ENCODE data around the gene ELOB. TPM values are rescaled to one million over a fixed set of nuclear protein-coding genes. Genes with fewer than 3 reads are reported as not detected.

Gene ELOB
- total RNA-seq, 2 donors from 2014 or later = 269 to 518 TPM

DNA sequence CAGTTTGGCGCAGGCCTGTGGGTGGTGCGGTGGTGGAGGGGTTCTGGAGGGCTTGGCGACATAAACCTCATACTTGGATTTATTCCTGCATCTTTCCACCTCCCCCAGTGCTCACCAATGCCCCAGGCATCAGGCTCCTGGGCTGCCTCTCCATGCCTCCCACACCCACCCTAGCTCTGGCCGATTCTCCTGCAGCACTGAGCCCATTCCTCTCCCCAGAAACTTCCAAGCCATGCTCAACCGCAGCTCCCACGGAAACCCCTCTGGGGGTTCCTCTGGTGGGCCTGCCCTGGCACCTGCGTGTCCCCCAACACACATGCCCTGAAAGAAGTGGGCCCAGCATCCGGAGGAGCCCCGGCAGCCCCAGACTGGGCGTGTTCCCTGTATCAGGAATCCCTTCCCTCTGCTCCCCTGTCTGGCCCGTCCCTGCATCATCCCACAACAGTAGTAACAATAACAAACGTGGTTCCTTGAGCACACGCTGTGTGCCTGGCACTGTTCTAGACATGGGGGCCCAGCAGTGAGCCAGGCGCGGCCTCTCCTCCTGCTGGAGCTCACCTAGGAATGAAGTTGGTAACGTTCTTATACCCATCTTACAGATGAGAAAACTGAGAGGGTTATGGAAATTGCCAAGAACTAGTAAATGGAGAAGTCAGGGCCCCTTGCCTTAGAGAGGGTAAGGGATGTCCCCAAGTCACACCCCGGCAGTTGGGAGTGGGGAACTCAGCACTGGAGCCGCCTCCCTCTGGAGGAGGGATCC, 42.3 kb upstream of the ELOB start:
- ATAC-seq (ENCODE audit: insufficient number of reproducible peaks, low FRiP score, low read depth) (no peak), DNase-seq (ENCODE audit: low spot score) (no peak)
- Histone ChIP-seq H3K4me1 (ENCODE audit: control insufficient read depth in 1 of 2, low read depth in 2 of 2) (no peaks in the 10 kb centered on the region), H3K4me3 (no peak overlapping the region), H3K36me3 (no peaks in the 10 kb centered on the region), H3K27me3 (replicated peaks; ENCODE audit: insufficient read depth) (no peaks in the 10 kb centered on the region), H3K27ac (no peak overlapping the region), H3K9me3 (no peaks in the 10 kb centered on the region)
- TF ChIP-seq, protein P1, sequence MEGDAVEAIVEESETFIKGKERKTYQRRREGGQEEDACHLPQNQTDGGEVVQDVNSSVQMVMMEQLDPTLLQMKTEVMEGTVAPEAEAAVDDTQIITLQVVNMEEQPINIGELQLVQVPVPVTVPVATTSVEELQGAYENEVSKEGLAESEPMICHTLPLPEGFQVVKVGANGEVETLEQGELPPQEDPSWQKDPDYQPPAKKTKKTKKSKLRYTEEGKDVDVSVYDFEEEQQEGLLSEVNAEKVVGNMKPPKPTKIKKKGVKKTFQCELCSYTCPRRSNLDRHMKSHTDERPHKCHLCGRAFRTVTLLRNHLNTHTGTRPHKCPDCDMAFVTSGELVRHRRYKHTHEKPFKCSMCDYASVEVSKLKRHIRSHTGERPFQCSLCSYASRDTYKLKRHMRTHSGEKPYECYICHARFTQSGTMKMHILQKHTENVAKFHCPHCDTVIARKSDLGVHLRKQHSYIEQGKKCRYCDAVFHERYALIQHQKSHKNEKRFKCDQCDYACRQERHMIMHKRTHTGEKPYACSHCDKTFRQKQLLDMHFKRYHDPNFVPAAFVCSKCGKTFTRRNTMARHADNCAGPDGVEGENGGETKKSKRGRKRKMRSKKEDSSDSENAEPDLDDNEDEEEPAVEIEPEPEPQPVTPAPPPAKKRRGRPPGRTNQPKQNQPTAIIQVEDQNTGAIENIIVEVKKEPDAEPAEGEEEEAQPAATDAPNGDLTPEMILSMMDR (IDR thresholded peaks at IDR 0.05) = no peak

DNA sequence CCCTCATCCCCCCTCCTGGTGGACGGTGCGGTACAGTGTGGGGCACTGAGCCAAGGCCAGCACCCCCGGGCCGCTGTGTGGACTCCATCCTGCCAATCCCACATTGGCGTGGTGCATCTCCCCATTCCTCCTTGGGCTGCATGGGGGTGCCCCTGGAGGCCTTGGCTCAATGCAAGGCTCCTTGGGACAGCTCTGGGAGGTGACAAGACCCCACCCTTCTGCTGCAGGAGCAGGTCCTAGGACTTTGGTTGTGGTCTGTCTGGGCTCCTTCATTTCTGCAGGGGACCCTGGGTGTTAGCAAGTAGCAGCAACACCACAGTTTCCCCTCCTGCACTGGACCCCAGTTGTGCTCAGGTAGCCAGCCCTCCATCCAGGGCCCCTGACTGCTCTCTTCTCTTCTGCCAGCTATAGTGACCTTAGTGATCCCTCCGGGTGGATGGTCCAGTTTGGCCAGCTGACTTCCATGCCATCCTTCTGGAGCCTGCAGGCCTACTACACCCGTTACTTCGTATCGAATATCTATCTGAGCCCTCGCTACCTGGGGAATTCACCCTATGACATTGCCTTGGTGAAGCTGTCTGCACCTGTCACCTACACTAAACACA, 41.3 kb upstream of the ELOB start:
- Histone ChIP-seq H3K4me3 (no peak overlapping the region), H3K27me3 (replicated peaks; ENCODE audit: insufficient read depth) (no peaks in the 10 kb centered on the region), H3K4me1 (ENCODE audit: control insufficient read depth in 1 of 2, low read depth in 2 of 2) (no peaks in the 10 kb centered on the region), H3K9me3 (no peaks in the 10 kb centered on the region), H3K27ac (no peak overlapping the region), H3K36me3 (no peaks in the 10 kb centered on the region)
- no peak for ATAC-seq (ENCODE audit: insufficient number of reproducible peaks, low FRiP score, low read depth)
- no peak for DNase-seq (ENCODE audit: low spot score)
- TF ChIP-seq, protein P1 (IDR thresholded peaks at IDR 0.05) = no peak

DNA sequence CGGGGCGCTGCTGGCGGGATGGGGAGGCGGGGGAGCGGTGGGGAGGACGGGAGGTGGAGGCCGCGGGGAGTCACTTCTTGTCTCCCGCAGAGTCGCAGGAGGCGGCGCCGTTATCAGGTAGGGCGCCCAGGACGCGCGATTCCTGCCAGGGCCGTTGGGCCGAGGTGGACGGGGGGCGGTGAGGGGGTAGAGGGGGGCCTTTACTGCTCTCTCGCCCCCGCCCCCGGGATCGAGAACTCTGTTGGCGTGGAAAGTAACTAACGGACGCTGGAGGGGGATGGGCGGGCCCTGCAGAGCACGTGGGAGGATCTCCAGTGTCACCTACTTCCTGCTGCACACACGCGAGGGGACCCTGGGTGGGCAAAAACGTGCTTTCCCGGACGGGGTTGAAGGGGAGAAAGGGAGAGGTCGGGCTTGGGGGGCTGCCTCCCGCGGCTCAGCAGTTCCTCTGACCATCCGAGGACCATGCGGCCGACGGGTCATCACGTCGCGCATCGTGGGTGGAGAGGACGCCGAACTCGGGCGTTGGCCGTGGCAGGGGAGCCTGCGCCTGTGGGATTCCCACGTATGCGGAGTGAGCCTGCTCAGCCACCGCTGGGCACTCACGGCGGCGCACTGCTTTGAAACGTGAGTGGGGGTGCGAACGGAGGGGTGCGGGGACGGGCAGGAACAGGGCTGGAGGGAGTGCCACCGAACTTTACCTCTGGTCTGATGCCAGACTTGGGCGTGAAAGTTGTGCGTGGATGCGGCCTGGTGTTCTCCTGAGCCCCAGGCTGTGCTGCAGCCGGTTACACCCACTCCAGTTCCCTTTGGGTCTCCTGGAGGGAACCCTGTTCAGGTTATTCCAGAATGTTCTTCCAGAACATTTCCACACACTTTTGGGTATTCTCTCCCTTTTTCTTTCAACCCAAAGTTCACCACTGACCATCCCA, 40.5 kb upstream of the ELOB start:
- no peaks in the 10 kb centered on the region for H3K36me3 ChIP-seq
- no peak overlapping the region for H3K4me3 ChIP-seq
- no peak for DNase-seq (ENCODE audit: low spot score)
- no peaks in the 10 kb centered on the region for H3K27me3 ChIP-seq (replicated peaks; ENCODE audit: insufficient read depth)
- H3K27ac ChIP-seq = no peak overlapping the region
- no peak for ATAC-seq (ENCODE audit: insufficient number of reproducible peaks, low FRiP score, low read depth)
- no peaks in the 10 kb centered on the region for H3K4me1 ChIP-seq (ENCODE audit: control insufficient read depth in 1 of 2, low read depth in 2 of 2)
- TF ChIP-seq, protein P1 (IDR thresholded peaks at IDR 0.05) = no peak
- no peaks in the 10 kb centered on the region for H3K9me3 ChIP-seq

DNA sequence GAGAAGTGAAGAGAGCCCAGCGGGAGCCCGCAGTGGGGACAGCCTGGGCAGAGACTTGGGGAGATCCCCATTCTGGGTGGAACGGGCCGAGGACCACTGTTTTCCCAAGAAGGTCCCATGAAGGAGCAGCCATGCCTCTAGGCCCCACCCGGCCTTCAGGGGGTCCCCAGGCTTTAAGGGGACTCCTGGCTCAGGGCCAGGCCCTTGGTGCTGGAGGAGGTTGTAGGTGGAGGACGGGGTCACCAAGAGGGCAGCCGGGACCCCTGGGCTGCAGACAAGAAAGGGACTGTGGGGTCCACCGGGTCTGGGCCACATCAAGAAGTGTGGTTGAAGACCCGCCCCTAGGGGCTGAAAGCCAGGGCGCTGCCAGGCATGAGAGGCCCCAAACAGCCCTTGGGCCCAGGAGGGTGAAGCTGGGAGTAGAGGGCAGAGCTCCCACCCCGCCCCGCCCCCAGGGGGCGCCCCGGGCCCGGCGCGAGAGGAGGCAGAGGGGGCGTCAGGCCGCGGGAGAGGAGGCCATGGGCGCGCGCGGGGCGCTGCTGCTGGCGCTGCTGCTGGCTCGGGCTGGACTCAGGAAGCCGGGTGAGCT, 39.8 kb upstream of the ELOB start, which contains the start of gene PRSS21:
Gene PRSS21 (plus strand): TSS at position 487 of the 589 bp plus-strand sequence. CDS start 32 bp downstream, at position 519.
- TF ChIP-seq, protein P1 (IDR thresholded peaks at IDR 0.05) = no peak
- Histone ChIP-seq H3K27me3 (replicated peaks; ENCODE audit: insufficient read depth) (no peaks in the 10 kb centered on the region), H3K36me3 (no peaks in the 10 kb centered on the region), H3K27ac (no peak within 1 kb of the TSS), H3K4me3 (no peak within 1 kb of the TSS), H3K9me3 (no peaks in the 10 kb centered on the region), H3K4me1 (ENCODE audit: control insufficient read depth in 1 of 2, low read depth in 2 of 2) (no peaks in the 10 kb centered on the region)
- ATAC-seq (ENCODE audit: insufficient number of reproducible peaks, low FRiP score, low read depth) (no peak), DNase-seq (ENCODE audit: low spot score) (no peak)
